OCI-M2 (cell line): Measurements from ENCODE around the gene TMEM170A.
"Not testable (repeated sequence)": the region's sequence is repeated elsewhere in the genome, so short reads cannot be mapped to it uniquely, and the experiment has no call there.

Source experiments
- DNase-seq: peaks from one replicate; lab custom pipeline; 2025; ENCODE audit not compliant: unreplicated experiment; lab: John Stamatoyannopoulos, UW

The TMEM170A gene

GRCh38 chr16:75464122-75464918 lies at the start of gene TMEM170A:
Gene TMEM170A, minus strand, starts transcription at chr16:75464689. Its CDS starts 89 bp downstream, at chr16:75464600.
- peak; percentile 74 for DNase-seq

- DNase-seq, result no peak
Measured at GRCh38 chr16:75506574-75506973, 42.1 kb upstream of the TMEM170A start.

- no peak for DNase-seq
Measured at GRCh38 chr16:75506107-75506506, 41.6 kb upstream of the TMEM170A start.

- DNase-seq, result no peak
Measured at GRCh38 chr16:75503801-75504200, 39.3 kb upstream of the TMEM170A start.

GRCh38 chr16:75502916-75503605 lies 38.6 kb upstream of the TMEM170A start:
- DNase-seq, result no peak

GRCh38 chr16:75501820-75502219 lies 37.3 kb upstream of the TMEM170A start:
- DNase-seq, result not testable (repeated sequence)

GRCh38 chr16:75501359-75501758 lies 36.9 kb upstream of the TMEM170A start:
- DNase-seq, result no peak

- not testable (repeated sequence) for DNase-seq
Measured at GRCh38 chr16:75498605-75499322, 34.3 kb upstream of the TMEM170A start.

GRCh38 chr16:75497558-75497957 lies 33.1 kb upstream of the TMEM170A start:
- no peak for DNase-seq

GRCh38 chr16:75495076-75495674 lies 30.7 kb upstream of the TMEM170A start, which contains the start of gene CHST6:
Gene CHST6, minus strand, starts transcription at chr16:75495441. Its CDS starts 15,613 bp downstream, at chr16:75479828.
- no peak for DNase-seq

- no peak for DNase-seq
Measured at GRCh38 chr16:75494661-75495075, 30.2 kb upstream of the TMEM170A start.

GRCh38 chr16:75494184-75494583 lies 29.7 kb upstream of the TMEM170A start:
- DNase-seq, result no peak

GRCh38 chr16:75491876-75492275 lies 27.4 kb upstream of the TMEM170A start:
- no peak for DNase-seq

- DNase-seq, result no peak
Measured at GRCh38 chr16:75488322-75488721, 23.8 kb upstream of the TMEM170A start.

- DNase-seq, result no peak
Measured at GRCh38 chr16:75486676-75487313, 22.3 kb upstream of the TMEM170A start.

GRCh38 chr16:75486014-75486675 lies 21.7 kb upstream of the TMEM170A start:
- DNase-seq, result no peak

GRCh38 chr16:75485230-75486013 lies 20.9 kb upstream of the TMEM170A start:
- DNase-seq, result no peak

- no peak for DNase-seq
Measured at GRCh38 chr16:75483222-75483621, 18.7 kb upstream of the TMEM170A start.
